Muscle of back (tissue), 13 donors: ENCODE data around the gene PCDHA6. TPM values are rescaled to one million over a fixed set of nuclear protein-coding genes. Genes with fewer than 3 reads are reported as not detected.
"Not testable (repeated sequence)": the region's sequence is repeated elsewhere in the genome, so short reads cannot be mapped to it uniquely, and the experiment has no call there.

Experiments
- DNase-seq, 3 donors: peaks; one replicate each; pipeline versions ENCODE4 v3.0.0 to v3.0.0-alpha.2; 2013
- long read RNA-seq, 9 donors: transcript quantifications; one replicate each; lab custom pipeline, GENCODE V29; 2026
- polyA plus RNA-seq, 10 donors: library from polyadenylated mRNA; unstranded; fragments of 120-200 nt; gene quantifications; one replicate each; pipeline ENCODE4 v1.2.1, GENCODE V29; 2013; ENCODE audit not compliant: insufficient read length in 10 of 10

Gene PCDHA6
- under 1 TPM in 9 of 10 donors, not detected in 1; 0.08 to 0.20 (median 0.16) TPM for polyA plus RNA-seq
- long read RNA-seq, donor 1, result 0 reads
- long read RNA-seq, donor 2, full-length matches to known transcripts, result 2 of 2 reads
- long read RNA-seq, donor 2, partial matches to known transcripts, result 0 of 2 reads
- long read RNA-seq, donor 2, other reads (novel, unspliced or antisense), result 0 of 2 reads
- long read RNA-seq, donor 3, result 0 reads
- long read RNA-seq, donor 4, result 0 reads
- long read RNA-seq, donor 5, partial matches to known transcripts, result 0 of 1 reads
- long read RNA-seq, donor 5, other reads (novel, unspliced or antisense), result 0 of 1 reads
- long read RNA-seq, donor 6, result 0 reads
- long read RNA-seq, donor 7, result 0 reads
- long read RNA-seq, donor 8, result 0 reads
- long read RNA-seq, donor 9, result 0 reads

DNA sequence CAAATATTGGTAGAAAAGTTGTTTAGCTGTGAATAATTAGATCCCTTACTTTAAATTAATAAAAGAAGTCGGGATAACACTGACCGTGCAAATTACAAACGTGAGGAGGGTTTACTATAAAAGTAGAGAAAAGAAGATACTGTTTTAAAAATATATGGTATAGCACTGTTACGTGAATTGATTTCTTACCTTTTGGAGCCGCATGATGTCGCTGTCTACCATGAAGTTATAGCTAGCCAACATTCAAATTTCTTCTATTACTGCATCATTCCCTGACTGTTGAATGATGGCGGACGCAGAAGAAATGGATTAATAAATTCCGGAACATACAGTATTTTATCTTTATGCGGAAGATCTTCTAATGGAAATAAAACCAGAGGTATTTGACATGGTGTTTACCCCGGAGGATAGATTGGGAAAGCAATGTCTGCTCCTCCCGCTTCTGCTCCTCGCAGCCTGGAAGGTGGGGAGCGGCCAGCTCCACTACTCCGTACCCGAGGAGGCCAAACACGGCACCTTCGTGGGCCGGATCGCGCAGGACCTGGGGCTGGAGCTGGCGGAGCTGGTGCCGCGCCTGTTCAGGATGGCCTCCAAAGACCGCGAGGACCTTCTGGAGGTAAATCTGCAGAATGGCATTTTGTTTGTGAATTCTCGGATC, at the start of gene PCDHA6:
TSS of gene PCDHA6 (plus strand) at position 257 of the 658 bp plus-strand sequence. CDS start at position 389, 132 bp downstream.
- no peak for DNase-seq

DNA sequence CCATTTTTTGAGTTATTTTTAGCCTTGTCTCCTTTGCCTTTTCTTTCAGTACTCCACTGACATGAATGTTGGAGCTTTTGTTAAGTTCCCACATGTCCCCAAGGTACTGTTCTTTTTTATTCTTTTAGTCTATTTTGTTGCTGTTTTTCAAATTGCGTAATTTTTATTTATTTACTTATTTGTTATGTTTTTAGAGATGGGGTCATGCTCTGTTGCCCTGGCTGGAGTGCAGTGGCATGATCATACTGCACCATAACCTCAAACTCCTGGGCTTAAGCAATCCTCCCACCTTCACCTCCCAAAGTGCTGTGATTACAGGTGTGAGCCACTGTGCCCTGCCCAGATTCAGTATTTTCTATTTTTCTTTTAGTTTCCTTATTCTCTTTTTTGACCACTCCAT, 47.2 kb upstream of the PCDHA6 start:
- DNase-seq, result no peak

- no peak for DNase-seq
These were observed 41.7 kb upstream of the PCDHA6 start, which contains the start of gene PCDHA1 for GRCh38 chr5:140785905-140786686. Gene PCDHA1 (plus strand): TSS chr5:140786140.

DNA sequence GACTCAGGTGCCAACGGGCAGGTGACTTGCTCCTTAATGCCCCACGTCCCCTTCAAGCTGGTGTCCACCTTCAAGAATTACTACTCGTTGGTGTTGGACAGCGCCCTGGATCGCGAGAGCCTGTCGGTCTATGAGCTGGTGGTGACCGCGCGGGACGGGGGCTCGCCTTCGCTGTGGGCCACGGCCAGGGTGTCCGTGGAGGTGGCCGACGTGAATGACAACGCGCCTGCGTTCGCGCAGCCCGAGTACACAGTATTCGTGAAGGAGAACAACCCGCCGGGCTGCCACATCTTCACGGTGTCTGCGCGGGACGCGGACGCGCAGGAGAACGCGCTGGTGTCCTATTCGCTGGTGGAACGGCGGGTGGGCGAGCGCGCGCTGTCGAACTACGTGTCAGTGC, 40.3 kb upstream of the PCDHA6 start:
- DNase-seq, result not testable (repeated sequence)

GRCh38 chr5:140787849-140788504, 39.8 kb upstream of the PCDHA6 start:
- DNase-seq, result not testable (repeated sequence)

- no peak for DNase-seq
These were observed 36.7 kb upstream of the PCDHA6 start for GRCh38 chr5:140791089-140791488.

DNA sequence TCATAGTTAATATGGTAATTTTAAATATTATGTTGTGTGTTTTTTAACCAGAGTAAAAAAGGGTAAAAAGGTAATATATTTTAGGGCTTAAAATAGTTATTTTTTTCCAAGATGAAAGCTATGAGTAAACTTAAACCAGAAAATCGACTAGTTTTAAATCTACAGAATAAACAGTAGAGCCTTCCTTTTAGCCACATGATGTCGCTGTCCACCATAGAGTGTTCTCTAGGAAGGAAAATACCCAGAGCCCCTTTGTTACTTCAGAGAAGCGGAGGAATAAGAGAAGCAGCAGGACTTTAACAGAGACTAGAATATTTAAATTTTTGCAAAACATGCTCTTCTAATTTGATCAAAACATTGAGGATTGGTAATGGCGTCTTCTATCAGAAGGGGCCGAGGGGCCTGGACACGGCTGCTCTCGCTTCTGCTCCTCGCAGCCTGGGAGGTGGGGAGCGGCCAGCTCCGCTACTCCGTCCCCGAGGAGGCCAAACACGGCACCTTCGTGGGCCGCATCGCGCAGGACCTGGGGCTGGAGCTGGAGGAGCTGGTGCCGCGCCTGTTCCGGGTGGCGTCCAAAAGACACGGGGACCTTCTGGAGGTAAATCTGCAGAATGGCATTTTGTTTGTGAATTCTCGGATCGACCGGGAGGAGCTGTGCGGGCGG, 33.0 kb upstream of the PCDHA6 start, which contains the start of gene PCDHA2:
TSS of gene PCDHA2 (plus strand) at position 258 of the 664 bp plus-strand sequence.
- DNase-seq, result no peak

DNA sequence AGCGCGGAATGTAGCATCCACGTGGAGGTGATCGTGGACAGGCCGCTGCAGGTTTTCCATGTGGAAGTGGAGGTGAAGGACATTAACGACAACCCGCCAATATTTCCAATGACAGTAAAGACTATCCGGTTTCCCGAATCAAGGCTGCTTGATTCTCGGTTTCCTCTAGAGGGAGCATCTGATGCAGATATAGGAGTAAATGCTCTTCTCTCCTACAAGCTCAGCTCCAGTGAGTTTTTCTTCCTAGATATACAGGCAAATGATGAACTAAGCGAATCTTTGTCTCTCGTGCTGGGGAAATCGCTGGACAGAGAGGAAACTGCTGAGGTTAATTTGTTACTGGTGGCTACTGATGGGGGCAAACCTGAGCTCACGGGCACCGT, 32.5 kb upstream of the PCDHA6 start:
- no peak for DNase-seq

DNA sequence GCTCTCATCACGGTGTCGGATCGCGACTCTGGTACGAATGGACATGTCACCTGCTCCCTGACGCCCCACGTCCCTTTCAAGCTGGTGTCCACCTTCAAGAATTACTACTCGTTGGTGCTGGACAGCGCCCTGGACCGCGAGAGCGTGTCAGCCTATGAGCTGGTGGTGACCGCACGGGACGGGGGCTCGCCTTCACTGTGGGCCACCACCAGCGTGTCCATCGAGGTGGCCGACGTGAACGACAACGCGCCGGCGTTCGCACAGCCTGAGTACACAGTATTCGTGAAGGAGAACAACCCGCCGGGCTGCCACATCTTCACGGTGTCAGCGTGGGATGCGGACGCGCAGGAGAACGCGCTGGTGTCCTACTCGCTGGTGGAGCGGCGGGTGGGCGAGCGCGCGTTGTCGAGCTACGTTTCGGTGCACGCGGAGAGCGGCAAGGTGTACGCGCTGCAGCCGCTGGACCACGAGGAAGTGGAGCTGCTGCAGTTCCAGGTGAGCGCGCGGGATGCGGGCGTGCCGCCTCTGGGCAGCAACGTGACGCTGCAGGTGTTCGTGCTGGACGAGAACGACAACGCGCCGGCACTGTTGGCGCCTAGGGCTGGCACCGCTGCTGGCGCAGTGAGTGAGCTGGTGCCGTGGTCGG, 31.6 kb upstream of the PCDHA6 start:
- not testable (repeated sequence) for DNase-seq

DNA sequence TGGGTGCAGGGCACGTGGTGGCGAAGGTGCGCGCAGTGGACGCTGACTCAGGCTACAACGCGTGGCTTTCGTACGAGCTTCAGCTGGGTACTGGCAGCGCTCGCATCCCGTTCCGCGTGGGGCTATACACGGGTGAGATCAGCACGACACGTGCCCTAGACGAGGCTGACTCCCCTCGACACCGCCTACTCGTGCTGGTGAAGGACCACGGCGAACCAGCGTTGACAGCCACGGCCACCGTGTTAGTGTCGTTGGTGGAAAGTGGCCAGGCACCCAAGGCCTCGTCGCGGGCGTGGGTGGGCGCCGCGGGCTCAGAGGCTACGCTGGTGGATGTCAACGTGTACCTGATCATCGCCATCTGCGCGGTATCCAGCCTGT, 31.1 kb upstream of the PCDHA6 start:
- DNase-seq, result no peak

- no peak for DNase-seq
These were observed 26.8 kb upstream of the PCDHA6 start, which contains the start of gene PCDHA3 for GRCh38 chr5:140800816-140801493. Gene PCDHA3 (plus strand): TSS chr5:140801057.

DNA sequence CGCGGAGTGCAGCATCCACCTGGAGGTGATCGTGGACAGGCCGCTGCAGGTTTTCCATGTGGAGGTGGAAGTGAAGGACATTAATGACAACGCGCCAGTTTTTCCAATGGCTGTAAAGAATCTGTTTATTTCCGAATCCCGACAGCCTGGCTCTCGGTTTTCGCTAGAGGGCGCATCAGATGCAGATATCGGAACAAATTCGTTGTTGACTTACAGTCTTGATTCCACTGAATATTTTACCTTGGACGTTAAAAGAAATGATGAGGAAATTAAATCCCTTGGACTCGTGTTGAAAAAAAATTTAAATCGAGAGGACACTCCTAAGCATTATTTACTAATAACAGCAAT, 26.3 kb upstream of the PCDHA6 start:
- no peak for DNase-seq

GRCh38 chr5:140802381-140802780, 25.4 kb upstream of the PCDHA6 start:
- not testable (repeated sequence) for DNase-seq

DNA sequence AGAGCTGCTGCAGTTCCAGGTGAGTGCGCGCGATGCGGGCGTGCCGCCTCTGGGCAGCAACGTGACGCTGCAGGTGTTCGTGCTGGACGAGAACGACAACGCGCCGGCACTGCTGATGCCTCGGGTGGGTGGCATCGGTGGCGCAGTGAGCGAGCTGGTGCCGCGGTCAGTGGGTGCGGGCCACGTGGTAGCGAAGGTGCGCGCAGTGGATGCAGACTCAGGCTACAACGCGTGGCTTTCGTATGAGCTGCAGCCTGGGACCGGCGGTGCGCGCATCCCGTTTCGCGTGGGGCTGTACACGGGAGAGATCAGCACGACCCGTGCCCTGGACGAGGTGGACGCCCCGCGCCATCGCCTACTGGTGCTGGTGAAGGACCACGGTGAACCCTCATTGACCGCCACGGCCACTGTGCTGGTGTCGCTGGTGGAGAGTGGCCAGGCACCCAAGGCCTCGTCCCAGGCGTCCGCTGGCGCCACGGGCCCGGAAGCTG, 24.9 kb upstream of the PCDHA6 start:
- DNase-seq, result no peak

DNA sequence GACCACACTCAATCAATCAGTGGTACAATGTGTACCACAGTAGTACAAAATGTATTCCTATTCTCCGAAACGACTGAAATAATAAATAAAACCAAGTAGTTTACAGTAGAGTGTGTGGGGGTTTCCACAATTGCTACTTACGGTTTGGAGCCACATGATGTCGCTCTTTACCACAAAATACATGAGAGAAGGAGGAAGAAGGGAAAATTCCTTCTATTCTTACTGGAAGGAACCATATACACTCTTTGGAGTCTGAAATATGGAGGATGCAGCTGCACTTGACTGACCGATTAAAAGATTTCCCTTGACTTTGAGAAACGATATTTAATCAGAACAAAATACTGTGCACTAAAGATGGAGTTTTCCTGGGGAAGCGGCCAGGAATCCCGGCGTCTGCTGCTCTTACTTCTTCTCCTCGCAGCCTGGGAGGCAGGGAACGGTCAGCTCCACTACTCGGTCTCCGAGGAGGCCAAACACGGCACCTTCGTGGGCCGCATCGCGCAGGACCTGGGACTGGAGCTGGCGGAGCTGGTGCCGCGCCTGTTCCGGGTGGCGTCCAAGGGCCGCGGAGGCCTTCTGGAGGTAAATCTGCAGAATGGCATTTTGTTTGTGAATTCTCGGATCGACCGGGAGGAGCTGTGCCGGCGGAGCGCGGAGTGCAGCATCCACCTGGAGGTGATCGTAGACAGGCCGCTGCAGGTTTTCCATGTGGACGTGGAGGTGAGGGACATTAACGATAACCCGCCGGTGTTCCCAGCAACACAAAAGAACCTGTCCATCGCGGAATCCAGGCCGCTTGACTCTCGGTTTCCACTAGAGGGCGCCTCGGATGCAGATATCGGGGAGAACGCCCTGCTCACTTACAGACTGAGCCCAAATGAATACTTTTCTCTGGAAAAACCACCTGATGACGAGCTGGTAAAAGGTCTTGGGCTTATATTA, 20.7 kb upstream of the PCDHA6 start, which contains the start of gene PCDHA4:
TSS of gene PCDHA4 (plus strand) at position 235 of the 942 bp plus-strand sequence.
- no peak for DNase-seq

- not testable (repeated sequence) for DNase-seq
These were observed 19.4 kb upstream of the PCDHA6 start for GRCh38 chr5:140808241-140808888.

DNA sequence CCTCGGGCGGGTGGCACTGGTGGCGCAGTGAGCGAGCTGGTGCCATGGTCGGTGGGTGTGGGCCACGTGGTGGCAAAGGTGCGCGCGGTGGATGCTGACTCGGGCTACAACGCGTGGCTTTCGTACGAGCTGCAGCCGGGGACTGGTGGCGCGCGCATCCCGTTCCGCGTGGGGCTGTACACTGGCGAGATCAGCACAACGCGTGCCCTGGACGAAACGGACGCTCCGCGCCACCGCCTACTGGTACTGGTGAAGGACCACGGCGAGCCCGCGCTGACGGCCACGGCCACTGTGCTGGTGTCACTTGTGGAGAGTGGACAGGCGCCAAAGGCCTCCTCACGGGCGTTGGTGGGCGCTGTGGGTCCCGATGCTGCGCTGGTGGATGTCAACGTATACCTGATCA, 18.9 kb upstream of the PCDHA6 start:
- no peak for DNase-seq
